HG02943 (cell line): ENCODE results near the gene RBFOX1.

ENCODE experiments used
- ATAC-seq: cut with Tn5 transposase; IDR thresholded peaks from one replicate; pipeline ENCODE4 v1.9.1; 2021; ENCODE audit warnings: mild to moderate bottlenecking, low read depth, moderate library complexity; ENCODE audit not compliant: unreplicated experiment

RBFOX1 gene

DNA sequence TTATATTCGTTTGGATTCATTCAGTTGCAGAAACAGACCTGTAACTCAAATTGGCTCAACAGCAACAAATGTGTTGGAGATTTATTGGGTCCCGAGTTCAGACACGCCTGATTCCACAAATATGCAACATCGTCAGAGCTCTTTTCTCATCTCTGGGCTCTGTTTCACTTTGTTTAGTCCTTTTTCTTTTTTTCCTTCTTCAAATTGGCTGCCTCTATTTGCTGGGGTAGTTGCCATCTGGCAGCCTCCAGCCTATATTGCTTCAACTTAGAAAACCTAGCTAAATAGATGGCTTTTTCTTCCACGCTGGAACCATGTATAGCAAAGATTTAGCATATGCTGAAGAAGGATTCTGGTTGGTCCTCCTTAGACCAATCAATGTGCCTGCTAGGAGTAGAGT lies 398.5 kb downstream of the RBFOX1 start:
- no peak for ATAC-seq

DNA sequence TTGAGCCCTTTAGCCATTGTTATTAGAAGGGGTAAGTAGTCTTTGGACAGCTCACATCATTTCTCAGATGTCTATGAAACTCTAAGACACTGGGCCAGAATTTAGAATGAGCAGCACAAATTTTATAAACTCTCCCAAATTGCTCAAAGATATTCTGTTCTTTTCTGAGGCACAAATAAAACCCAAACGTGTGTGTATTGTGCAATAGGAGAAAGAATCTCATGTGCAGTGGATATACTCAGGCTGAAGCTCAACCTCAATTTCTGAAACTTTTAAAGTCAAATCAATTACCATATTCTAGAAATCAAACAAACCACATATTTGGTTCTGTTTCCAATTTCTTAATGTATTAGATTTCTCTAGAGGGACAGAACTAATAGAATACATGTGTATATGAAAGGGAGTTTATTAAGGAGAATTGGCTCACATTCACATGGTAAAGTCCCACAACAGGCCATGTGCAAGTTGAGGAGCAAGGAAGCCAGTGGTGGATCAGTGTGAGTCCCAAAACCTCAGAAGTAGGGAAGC lies 403.6 kb downstream of the RBFOX1 start:
- no peak for ATAC-seq

DNA sequence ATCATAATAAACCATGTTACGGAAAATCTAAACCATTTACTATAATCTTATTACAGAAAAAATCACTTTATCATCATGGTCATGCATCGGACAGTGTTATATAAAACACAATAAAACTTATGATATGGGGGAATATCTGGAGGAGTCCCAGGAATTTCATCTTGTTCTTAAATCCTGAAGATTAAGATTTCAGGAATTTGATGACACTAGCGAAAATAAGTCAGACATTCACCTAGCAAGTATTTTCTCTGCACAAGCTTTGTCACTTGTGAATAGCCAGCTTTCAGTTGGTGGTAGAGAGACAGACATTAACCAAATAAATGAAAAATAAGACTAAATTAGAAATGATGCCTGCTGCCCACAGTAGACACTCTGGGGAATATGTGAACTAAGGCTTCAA lies 410.0 kb downstream of the RBFOX1 start:
- no peak for ATAC-seq

DNA sequence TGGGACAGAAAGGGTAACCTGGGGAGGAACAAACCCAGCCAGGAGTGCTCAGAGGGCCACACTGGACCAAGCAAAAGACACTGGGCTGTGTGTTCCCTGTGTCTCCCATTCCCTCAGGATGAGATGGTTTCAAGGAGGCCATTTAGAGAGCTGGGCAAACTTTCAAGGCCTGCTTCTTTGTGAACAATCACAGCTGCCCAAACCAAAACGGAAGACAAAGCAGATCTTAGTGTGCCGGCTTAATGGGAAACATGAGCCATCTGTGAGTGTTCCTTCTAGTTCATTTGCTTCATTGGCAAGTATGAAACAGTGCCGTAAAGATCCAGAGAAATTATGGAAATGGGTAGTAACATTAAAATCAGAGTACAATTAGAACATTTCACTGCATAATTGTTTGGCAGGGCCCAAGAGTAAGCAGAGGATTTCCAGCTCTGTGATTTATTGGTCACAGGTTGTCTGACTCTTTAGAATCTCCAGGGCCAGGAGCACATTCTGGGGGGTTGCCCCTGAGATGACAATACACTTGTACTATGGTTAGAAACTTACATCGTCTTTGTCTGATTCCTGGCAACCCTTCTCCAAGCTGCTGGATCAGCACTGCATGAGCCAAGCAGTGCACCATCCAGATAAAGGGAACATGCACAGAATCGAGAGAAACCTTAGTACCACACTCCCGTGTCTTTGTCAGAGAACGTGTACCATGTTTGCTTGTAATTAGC lies 412.1 kb downstream of the RBFOX1 start:
- ATAC-seq = no peak

DNA sequence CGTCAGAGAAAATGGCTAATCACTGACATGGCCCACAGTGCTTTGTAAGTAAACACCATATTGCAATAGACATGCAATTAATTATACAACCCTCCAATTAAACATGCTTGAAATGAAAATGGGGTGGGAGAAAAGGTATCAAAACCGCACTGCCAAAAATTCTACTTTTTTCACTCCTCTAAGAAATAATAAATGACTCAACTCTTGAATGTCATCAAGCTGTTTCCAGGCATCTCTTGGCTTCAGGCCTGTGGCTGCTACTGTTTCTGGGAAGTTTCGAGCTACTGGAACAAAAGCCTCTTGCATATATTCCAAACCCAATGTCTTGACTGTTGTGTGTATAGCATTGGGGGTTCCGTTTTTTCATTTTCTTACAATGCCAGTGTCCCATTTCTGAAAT lies 412.6 kb downstream of the RBFOX1 start:
- no peak for ATAC-seq

DNA sequence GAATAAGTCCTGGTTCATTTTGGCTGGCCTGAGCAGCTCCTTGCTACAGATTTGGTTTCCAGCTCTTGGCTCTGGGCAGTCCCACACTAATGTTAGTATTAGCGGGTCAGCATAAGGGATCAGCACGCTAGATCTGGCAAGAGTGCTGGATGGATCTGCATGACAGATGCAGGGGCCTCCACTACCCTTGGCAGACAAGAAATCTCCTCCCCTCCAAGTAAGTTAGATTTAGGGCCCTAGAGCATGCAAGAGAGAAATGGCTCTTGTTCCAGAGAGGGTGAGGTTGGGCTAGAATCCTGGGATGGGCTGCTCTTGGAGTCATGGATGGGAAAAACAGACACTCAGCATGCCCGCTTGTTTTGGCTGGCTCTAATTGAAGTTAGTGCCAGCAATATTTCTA lies 414.3 kb downstream of the RBFOX1 start:
- no peak for ATAC-seq

DNA sequence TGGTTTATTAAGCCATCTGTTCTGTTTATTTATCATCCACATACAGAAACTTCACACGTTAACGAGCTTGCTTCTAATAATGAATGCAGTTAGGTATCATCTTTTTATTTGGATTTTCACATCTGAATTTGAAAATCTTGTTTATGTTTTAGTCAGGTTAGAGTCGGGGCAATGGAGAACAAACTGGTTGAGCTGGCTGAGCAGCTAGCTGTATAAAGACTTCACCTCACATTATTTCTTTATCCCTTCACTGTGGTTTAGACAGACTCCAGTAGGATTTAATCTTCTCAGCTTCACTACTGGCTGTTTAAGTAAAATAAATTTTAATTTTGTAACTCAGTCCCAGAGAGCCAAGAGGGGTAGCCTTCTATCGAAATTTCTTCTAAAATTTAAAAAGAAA lies 415.9 kb downstream of the RBFOX1 start:
- no peak for ATAC-seq

DNA sequence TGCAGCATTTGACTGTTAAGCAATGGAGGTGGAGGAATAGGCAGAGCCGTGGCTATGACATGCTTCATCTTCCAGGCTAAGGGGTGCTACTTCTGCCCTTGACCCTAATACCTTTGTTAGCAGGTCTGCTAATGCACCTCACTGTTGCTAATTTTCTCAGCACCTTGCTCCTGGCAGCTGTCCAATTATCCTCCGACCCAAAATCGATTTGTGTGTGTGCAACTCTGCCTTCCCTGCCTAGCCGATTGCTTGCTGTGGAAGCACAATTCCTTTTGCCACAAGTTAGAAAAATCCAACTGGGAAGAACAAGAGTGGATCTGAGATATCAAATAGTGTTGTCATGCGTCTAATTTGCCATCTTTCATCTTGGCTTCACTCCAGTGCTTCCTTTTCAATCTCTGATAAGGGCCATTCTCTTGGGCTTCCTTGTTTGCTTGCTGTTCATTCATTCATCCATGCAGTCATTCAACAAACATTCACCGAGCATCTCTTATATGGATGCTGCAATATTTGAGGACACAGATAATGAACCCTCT lies 422.8 kb downstream of the RBFOX1 start:
- ATAC-seq = no peak
